ENCODE data around the gene ITGBL1.

Gene ITGBL1

DNA sequence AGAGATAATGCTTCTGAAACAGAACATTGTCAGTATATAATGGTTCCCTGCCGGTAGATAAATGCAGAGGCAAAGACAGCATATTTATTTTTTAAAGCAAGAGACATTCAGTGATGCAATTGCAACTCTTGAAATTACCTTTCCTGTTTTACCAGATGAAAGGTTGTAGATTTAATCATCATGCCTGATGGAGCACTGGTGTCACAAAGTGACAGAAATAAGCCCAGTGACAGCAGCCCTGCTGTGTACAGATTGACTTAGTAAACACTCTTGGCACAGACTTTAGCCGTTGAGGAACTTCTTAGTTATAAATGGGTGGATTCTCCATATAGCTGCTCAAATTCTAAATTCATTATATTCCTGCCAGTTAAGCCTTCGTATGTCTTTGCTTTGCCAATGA, 172.5 kb downstream of the ITGBL1 start:
- TF ChIP-seq EZH2 (IDR thresholded peaks at IDR 0.05; ENCODE audit: borderline replicate concordance, low read depth, low read length, severe bottlenecking): no peak
- no peak for TF ChIP-seq CTCF (IDR thresholded peaks at IDR 0.05; ENCODE audit: borderline replicate concordance, extremely low read depth, low read length, poor library complexity, severe bottlenecking)
- no peak overlapping the region for H3K4me2 ChIP-seq (ENCODE audit: insufficient read depth, low read length)
- H3K79me2 ChIP-seq (ENCODE audit: insufficient read depth, low read length): no peaks in the 10 kb centered on the region
- H3K4me1 ChIP-seq (ENCODE audit: insufficient read depth, low read length): peaks cover 46% of the 10 kb centered on the region
- H3K27me3 ChIP-seq (ENCODE audit: insufficient read depth, low read length, poor library complexity): no peaks in the 10 kb centered on the region
- peak overlapping the region; percentile 63; the same call in 1 of the 2 replicates for H3K27ac ChIP-seq (ENCODE audit: low read length)
- H3K4me3 ChIP-seq (ENCODE audit: low read depth in 1 of 2, low read length in 2 of 2): no peak overlapping the region
- ATAC-seq (ENCODE audit: insufficient read depth, low read depth): no peak
- peak overlapping the region; percentile 29; the same call in 1 of the 2 replicates for H2AFZ ChIP-seq (ENCODE audit: low read depth, low read length)
- no peaks in the 10 kb centered on the region for H4K20me1 ChIP-seq (ENCODE audit: insufficient read depth, low read length)
- no peak for DNase-seq
- no peak overlapping the region for H3K9ac ChIP-seq (ENCODE audit: low read depth, low read length)
- H3K36me3 ChIP-seq (ENCODE audit: insufficient read depth, low read length): no peaks in the 10 kb centered on the region
- H3K9me3 ChIP-seq (ENCODE audit: insufficient read depth, low read length, severe bottlenecking): no peaks in the 10 kb centered on the region

DNA sequence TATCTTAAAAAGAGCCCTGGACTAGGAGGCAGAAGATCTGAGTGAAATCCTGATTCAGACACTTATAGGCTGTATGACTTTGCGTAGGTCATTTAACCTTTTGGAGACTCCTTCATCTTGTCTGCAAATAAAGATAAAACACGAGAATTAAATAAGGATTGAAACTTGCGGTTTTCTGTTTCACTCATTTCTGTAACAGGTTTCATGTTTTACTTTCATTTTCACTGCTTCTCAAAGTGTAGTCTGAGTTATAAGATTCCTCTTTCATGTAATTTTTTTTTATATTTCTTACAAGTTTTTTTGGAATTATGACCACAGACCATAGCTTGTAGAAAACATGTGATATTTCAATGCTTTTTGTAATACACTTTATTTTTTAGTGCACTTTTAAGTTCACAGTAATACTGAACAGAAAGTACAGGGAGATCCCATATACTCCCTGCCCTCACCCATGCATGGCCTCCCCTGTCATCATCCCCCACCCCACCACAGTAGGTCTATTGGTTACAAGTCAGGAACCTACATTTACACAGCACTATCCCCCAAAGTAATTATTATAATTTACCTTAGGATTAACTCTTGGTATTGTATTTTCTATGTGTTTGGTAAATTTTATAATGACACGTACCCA, 174.6 kb downstream of the ITGBL1 start:
- ATAC-seq (ENCODE audit: insufficient read depth, low read depth) (peak; percentile 89), DNase-seq (peak; percentile 71)
- H3K27me3 ChIP-seq (ENCODE audit: insufficient read depth, low read length, poor library complexity): no peaks in the 10 kb centered on the region
- peak overlapping the region; percentile 89 for H3K27ac ChIP-seq (ENCODE audit: low read length)
- peak overlapping the region; percentile 4 to 49; a peak in 3 of 4 replicates for H3K4me3 ChIP-seq (ENCODE audit: low read depth in 1 of 2, low read length in 2 of 2)
- H3K4me2 ChIP-seq (ENCODE audit: insufficient read depth, low read length): peak overlapping the region; percentile 74
- H2AFZ ChIP-seq (ENCODE audit: low read depth, low read length): peak overlapping the region; percentile 61
- H3K9ac ChIP-seq (ENCODE audit: low read depth, low read length): peak overlapping the region; percentile 56
- TF ChIP-seq CTCF (IDR thresholded peaks at IDR 0.05; ENCODE audit: borderline replicate concordance, extremely low read depth, low read length, poor library complexity, severe bottlenecking): no peak
- no peak for TF ChIP-seq EZH2 (IDR thresholded peaks at IDR 0.05; ENCODE audit: borderline replicate concordance, low read depth, low read length, severe bottlenecking)
- H3K36me3 ChIP-seq (ENCODE audit: insufficient read depth, low read length): no peaks in the 10 kb centered on the region
- no peaks in the 10 kb centered on the region for H3K9me3 ChIP-seq (ENCODE audit: insufficient read depth, low read length, severe bottlenecking)
- H4K20me1 ChIP-seq (ENCODE audit: insufficient read depth, low read length): no peaks in the 10 kb centered on the region
- H3K4me1 ChIP-seq (ENCODE audit: insufficient read depth, low read length): peaks cover 46% of the 10 kb centered on the region
- no peaks in the 10 kb centered on the region for H3K79me2 ChIP-seq (ENCODE audit: insufficient read depth, low read length)

DNA sequence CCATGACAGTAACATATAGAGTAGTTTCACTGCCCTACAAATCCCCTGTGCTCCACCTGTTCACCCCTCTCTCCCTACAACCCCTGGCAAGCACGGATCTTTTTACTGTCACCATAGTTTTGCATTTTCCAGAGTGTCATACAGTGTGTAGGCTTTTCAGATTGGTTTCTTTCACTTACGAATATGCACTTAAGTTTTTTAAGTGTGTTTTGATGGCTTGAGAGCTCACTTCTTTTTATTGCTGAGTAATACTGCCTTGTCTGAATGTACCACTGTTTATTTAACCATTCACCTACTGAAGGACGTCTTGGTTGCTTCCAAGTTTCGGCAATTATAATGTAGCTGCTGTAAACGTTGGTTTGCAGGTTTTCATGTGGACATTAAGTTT, 175.1 kb downstream of the ITGBL1 start:
- Histone ChIP-seq H3K9ac (ENCODE audit: low read depth, low read length) (peak overlapping the region; percentile 56), H3K27ac (ENCODE audit: low read length) (peak overlapping the region; percentile 89), H3K79me2 (ENCODE audit: insufficient read depth, low read length) (no peaks in the 10 kb centered on the region), H3K36me3 (ENCODE audit: insufficient read depth, low read length) (no peaks in the 10 kb centered on the region), H3K4me1 (ENCODE audit: insufficient read depth, low read length) (peaks cover 46% of the 10 kb centered on the region), H3K4me3 (ENCODE audit: low read depth in 1 of 2, low read length in 2 of 2) (peak overlapping the region in 1 of 2 experiments; percentile 49; a peak in 2 of 4 replicates), H3K9me3 (ENCODE audit: insufficient read depth, low read length, severe bottlenecking) (no peaks in the 10 kb centered on the region), H3K4me2 (ENCODE audit: insufficient read depth, low read length) (peak overlapping the region; percentile 74), H4K20me1 (ENCODE audit: insufficient read depth, low read length) (no peaks in the 10 kb centered on the region), H3K27me3 (ENCODE audit: insufficient read depth, low read length, poor library complexity) (no peaks in the 10 kb centered on the region), H2AFZ (ENCODE audit: low read depth, low read length) (peak overlapping the region; percentile 61)
- TF ChIP-seq EZH2 (IDR thresholded peaks at IDR 0.05; ENCODE audit: borderline replicate concordance, low read depth, low read length, severe bottlenecking): no peak
- no peak for TF ChIP-seq CTCF (IDR thresholded peaks at IDR 0.05; ENCODE audit: borderline replicate concordance, extremely low read depth, low read length, poor library complexity, severe bottlenecking)
- ATAC-seq (ENCODE audit: insufficient read depth, low read depth) (peak; percentile 61), DNase-seq (no peak)
